Right lobe of liver (tissue), 4 donors: ENCODE results near the gene TSSK2.

Experiments
- CTCF ChIP-seq, 4 donors: fragments of 200-600 bp in 3 of 4; fragments of 450-650 bp in 1 of 4; IDR thresholded peaks; one replicate each; pipeline versions ENCODE4 v1.5.1 to v1.8.0; 2016 to 2022; ENCODE audit warnings: antibody characterized with exemption in 4 of 4, mild to moderate bottlenecking in 2 of 4
- POLR2A ChIP-seq: fragments of 450-650 bp; IDR thresholded peaks from one replicate; pipeline ENCODE4 v1.6.1; 2017; ENCODE audit warnings: antibody characterized with exemption, mild to moderate bottlenecking
- donor health status: DM: no; HTN: no; CAD: no.
- donor health status: DM: no; HTN: no; CAD: no.
- donor health status: DM: no; HTN: yes; CAD: no.

GRCh38 chr22:19138217-19139000 lies 7.3 kb downstream of the TSSK2 start:
- TF ChIP-seq CTCF (IDR thresholded peaks at IDR 0.05) (no peak), POLR2A (no peak)
